Putamen (tissue), 1 donor: ENCODE measurements around the gene ARFGAP3.

Source experiments
- DNase-seq: peaks from one replicate; pipeline ENCODE4 v3.0.0-alpha.2; 2016; ENCODE audit warnings: low spot score

The ARFGAP3 gene

DNA sequence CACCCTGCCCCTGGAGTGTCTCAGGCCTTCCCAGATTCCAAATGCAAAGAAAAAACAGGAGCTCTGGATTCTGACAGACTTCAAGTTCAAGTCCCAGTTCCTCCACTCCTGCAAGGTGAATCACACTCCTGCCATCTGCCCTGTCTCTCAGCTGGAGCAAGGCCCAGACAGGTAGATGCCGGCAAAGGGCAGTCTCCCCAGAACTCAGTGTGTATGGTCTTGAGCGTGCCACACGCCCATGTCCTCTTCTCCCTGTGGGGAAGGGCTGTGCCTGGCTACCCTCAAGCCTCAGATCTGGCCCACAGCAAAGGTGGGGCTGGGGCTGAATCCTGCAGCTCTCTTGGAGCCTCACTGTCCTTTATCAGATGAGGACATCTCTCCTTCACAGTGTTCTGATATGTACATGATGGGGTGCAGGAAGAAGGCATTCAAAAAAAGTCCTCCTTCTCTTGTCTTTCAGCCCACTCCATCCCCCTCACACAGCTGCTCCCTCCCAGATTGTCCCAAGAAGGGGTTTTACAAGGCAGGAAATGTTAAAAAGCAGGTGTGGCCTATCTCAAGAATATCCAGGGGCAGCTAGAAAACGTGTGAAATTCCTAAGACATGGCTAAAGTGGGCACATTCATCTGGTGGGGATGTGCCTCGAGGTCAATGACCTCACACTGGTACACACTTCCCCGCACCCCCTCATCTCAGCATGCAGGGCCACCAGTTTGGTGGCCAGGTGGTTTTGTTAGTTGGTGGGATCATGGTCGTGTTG lies 27.7 kb upstream of the ARFGAP3 start:
- DNase-seq = no peak

DNA sequence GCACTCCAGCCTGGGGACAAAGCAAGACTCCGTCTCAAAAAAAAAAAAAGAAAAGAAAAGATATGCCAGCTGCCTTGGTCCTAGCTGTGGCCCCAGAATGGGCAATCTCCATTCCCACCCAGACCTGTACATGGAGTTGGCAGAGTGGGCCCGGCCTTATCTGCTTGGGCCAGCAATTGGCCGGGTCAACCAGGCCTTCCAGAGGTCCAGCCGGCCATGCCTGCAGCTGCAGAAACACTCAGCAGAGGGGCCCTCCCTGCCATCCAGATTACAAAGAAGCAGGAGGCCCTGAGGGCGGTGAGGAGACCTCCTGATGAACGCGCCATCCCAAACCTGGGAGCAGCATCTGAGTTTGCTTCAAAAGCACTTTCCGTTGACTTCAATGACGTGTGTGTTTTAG lies 26.9 kb upstream of the ARFGAP3 start:
- DNase-seq = no peak

DNA sequence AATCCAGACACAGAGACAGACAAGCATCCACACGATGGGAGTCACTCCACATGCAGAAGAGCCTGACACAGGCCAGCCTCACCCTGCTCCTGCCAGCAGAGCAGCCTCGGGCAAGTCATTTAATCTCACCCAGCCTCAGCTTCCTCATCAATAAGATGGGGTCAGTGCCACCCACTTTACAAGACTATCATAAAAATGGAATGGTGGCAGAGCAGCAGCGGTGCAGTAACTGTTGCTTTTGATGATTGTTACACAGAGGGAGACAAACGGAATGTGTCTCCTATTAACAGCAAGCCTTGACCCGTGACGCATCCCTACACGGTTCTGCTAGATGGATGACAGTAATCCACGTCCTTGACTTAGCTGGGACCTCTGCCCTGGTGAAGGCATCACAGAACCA lies 26.0 kb upstream of the ARFGAP3 start:
- DNase-seq = no peak

DNA sequence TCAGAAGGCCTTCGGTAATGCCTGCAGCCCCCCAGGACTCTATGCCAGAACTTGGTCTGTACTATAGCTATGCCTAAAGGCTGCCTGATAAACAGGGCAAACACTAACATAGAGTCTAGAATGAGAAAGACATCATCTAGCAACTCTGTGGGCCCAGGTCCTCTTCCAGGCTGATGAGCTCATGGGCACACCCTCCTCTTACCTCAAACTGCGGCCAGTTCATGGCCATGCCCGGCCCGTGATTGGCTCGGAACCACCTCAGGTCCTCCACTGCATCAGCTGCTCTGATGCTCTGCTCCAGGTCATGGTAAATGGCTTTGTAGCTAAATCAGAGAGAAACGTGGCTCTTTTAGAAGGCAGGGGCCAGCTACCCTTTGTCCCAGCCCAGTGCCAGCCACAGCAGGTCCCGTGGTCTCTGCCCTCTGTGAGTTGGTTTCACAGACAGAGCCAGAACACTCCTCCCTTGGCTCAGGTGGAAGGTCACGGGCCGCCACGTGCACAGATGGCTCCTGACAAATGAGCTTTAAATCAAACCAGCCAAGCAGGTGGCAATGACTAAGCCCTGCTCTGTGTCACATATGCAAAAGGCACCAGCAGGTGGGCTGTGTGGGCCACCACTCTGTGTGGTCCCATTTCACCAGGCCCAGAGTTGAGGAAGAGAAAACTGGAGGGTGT lies 25.0 kb upstream of the ARFGAP3 start:
- no peak for DNase-seq

DNA sequence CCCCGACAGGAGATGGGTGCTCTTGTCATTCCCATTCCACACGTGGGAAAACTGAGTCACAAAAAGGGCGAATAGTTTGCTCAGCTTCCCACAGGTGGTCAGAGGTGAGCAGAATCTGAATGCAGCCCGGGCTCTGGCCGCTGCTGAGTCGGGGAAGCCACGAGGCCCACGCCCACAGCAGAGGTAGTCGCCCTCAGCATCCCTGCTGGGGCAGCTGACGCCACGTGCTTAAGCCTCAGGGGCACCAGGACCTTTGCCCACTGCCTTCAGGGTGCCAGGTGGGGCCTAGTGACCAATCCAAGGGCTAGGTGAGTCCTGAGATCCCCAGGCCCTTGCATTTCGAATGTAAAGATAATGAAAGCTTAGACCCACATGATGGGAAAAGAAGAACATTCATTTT lies 24.2 kb upstream of the ARFGAP3 start:
- DNase-seq = no peak

DNA sequence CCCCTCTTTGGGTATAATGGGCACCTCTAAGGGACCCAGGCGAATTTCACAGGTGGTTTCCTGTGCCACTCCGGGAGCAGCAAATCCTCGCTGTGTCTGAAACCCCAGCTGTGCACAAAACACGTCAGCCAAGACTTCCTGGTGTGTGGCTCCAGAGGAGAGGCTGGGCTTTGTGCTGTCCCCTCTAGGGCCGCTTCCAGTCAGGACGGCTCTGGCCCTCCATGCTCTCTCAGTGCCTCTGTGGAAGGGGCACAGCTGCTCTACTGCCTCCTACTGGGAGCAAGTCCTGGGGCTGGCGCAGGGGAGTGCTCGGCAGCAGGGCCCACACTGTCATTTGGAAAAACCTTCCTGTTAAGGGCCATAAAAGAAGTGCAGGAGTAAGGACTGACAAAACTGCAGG lies 23.7 kb upstream of the ARFGAP3 start:
- no peak for DNase-seq

DNA sequence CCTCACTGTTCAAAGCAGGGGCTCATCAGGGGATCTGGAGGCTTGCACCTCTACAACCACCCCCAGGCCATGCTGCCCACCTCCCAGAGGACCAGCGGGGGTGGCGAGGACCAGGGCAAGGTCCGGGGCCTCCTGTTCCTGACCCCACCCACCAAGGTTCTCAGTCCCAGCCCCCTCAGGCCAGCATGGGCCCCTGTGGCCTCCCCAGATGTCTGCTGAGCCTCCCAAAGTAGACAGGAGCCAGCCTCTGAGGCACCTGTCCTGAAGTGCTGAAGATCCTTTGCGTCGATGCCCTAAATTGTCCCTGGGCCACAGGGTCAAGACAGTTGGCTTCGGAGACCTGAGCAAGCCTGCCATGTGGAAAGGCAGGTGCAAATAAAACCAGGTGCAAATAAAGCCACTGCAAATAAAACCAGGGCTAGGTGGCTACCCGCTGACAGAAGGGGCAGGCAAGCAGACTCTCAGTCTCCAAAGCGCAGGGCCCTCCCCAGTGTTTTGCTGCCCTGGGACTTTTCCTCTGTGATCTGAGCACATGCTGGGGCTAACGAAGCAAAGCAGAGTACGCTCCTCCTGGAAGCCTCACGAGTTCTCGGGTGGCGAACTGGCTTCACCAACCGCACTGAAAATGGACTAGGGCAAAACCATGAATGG lies 22.4 kb upstream of the ARFGAP3 start:
- no peak for DNase-seq

DNA sequence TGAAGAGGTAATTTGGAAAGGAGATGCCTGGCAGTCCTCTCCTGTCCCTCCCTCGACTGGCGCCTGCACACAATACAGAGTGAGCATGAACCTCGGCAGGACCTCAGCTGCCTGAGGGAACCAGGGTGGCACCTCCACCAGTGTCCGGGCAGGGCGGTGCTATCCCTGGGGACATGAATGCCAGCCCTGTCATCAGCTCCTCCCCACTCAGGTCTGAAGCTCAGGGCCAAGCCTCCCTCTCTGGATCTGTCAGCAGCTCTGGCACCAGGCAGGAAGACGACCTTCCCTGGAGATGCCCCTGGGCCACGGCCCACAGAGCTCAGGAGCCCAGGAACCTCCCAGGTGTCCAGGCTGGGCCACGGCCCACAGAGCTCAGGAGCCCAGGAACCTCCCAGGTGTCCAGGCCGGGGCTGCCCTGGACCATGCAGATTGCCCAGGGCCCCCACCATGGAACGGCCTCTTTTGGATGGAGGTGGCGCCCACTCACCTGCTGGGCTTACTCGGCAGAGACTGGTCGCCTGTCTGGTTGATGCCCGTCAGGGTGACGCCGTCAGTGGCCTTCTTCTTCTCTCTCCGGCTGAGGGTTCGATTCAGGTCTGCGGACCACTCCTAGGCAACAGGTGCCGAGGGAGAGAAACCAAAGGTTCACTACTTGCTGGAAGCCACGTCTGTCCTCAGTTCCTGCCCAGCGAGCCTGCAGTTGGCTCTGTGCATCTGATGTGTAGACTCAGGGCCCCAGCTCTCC lies 21.7 kb upstream of the ARFGAP3 start:
- DNase-seq = no peak

DNA sequence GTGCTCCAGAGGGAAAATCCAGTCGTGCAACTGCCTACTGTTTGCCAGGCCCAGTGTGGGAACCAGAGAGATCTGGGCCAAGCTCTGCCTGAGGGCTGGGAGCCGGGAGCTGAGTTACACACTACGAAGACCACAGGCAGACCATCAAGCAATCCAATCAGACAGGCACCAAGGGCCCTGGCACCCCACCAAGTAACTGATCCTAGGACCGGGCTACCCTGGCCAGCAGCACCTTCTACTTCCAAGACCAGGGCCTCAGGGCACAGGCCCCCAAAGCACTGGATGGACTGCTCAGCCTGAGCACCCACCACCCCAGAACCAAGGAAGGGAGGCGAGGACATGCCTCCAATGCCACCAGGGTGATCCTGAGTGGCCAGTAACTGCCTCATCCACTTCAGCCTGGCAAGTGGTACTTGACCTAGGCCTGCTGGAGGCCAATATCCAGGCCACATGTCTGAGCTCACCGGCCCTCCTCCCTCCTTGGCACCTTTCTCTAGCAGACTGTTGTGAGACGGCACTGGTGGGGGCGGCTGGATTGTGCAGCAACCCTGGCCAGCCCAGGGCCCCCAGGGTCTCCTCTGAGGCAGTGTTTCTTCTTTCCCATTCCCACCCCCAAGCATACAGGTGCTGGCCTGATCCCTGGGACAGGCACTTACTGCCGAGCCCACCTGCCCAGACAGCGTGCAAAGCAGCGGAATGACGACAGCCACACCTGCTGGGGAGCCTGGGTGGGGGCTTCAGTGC lies 20.7 kb upstream of the ARFGAP3 start:
- DNase-seq = no peak

DNA sequence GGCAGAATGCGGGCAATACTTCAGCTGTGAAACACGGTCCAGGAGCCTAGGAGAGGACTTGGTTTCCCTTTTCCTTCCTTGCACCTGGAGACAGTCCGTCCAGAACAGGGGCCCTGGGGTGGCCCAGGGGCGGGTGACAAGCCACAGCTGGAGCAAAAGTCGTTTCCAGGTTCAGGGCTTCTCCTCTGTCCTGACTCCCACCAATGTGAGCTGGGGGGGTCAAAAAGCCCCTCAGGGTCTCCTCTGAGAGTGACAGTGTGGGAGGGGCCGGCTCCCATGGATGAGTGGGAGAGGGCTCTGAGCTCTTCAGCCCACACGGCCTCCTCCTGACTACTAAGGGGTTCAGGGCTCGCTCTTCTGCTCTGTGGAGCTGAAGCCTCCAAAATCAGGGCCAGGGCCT lies 20.1 kb upstream of the ARFGAP3 start:
- no peak for DNase-seq

DNA sequence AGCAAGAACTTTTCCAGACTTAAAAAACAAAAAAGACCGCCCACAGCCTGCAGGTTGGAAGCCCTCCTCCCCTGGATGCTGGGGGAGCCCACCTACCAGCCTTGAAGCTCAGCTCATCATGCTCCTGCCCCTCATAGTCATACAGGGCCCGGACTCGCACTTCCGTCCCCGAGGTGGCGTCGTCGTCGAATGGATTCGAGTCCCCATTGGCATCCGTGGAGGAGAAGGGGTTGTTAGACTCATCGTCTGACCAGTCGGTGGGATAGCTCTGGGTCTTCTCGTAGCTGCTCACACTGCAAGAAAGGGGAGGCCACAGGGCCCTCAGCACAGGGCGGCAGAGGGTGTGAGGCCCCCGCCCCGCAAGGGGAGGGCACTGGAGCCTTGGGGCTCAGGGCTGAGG lies 19.0 kb upstream of the ARFGAP3 start:
- DNase-seq = no peak

DNA sequence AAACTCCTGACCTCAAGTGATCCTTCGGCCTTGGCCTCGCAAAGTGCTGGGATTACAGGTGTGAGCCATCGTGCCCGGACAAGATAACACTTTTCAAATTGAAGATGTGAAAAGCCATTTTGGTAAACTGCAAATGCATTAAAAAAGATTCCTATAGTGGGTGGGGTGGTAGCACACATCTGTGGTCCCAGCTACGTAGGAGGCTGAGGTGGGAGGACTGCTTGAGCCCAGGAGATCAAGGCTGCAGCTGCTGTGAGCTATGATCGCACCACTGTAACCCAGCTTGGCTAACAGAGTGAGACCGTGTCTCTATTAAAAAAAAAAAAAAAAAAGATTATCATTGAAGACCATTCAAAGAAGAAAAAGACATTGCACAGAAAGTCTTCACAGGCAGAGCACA lies 16.9 kb upstream of the ARFGAP3 start:
- no peak for DNase-seq

DNA sequence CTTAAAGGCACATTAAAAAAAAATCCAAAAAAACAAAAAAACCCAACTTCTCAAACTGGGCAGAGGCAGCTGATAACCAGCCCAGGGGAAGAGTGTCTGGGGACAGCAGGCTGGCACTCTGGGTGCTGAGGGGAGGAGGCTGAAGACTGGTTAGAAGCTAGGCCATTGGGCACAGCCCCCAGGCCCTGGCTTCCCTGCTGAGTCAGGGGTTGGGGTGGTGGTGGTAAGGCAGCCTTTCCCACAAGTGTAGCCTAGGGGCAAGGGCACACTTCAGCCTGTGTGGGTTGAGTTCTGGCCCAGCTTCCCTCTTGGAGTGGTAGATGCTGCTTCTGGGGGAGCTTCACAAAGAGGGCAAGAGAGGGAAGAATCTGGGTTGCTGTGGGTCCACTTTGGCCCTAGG lies 16.3 kb upstream of the ARFGAP3 start:
- no peak for DNase-seq

DNA sequence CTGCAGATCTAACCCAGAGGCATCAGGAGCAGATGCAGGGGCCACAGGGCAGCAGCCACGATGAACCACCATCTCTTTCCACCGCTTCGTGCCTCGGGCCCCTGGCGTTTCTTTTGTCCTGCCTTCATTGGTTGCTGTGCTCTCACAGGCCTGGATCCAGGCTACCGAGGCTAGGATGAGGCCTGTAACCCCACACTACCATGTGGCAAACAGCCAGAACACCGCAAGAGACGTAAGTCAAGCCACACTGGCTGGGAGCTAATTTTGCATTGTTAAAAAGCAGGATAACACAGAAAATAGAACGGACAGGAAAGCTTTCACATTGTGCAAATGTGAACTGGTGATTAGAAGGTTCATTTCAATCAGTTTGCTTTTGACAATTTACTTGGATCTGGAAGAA lies 15.7 kb upstream of the ARFGAP3 start:
- DNase-seq = no peak

DNA sequence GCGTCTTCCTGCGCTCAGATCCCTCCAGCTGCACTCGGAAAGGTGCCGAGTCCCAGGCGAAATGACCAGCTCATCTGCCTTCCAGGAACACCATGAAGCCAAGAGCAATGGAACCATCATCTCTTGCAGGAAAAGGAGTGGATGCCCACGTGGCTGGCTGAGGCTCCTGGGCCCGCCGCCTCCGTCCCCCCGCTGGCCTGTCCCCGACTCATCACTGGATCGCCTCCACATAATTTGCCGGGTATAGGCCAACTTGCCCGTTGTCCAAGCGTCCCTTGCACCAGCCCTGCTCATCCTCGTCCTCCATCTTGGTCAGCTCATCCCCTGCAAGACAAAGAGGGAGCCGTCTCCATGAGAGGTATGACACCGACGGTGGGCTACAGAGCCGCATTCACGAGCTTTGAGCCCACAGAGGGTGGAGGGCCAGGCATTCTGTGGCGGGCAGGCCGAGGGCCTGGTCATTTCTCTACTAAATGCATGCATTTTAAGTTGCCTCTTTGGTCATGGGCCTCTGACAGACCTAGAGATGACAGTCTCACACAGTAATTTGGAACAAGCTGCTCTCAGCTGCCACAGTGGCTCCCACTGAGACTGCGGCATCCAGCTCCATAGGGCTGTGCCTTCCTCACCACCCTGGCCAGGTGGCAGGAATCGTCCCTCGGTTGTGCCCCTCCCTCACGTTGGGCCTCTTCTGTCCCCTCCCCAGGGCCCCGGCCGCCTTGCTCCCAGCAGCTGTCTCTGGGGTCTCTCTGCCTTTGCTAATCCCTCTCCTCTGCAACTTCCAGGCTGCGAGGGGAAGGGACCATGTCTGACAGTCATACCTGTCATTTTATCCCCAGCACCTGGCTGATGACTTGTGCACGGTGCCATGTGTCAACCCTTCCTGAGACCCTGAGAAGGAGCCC lies 14.3 kb upstream of the ARFGAP3 start:
- DNase-seq = no peak

DNA sequence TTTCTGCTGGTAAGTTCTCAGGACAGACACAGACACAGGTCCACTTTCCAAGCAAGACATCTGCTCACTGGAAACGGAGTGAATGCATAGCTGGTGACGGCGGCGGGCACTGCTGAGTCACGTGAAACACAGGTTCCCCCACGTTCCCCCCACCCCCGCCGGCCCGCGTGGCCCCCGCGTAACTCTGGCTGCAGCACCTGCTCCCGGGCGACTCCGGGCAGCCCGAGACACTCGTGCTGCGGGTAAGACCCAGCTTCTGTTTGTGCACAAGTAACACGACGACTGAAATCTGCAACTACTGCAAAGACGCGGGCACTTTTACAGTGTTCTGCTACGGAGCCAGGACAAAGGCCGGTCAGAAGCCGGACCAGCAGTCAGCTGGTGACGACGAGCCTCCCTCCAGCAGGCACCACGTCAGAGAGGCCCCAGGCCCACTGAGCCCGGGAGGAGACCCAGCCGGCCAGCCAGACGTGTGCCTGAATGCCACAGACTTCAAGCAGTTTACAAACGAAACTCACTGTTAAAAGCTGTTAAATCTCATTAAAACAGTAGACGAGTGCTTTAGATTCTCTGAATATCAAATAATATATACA lies 12.9 kb upstream of the ARFGAP3 start:
- DNase-seq = no peak

DNA sequence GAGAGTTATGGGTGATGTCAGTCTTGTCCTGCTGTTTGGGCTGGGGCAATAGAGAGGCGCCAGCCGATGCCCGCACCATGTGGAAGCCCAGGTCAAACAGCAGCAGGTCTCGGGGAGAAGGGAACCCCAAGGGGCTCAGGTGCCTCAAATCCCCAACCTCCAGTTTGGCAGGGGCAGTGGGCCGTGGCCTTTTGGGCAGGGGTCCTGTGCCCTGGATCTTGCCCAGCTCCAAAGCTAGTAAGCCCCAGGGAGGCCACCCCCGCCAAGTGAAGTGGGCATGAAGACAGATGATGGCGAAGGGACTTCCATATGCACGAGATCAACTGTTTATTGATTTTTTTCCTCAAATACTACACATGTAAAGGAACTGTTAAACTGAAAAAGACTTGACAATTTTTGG lies 12.4 kb upstream of the ARFGAP3 start:
- DNase-seq = no peak

DNA sequence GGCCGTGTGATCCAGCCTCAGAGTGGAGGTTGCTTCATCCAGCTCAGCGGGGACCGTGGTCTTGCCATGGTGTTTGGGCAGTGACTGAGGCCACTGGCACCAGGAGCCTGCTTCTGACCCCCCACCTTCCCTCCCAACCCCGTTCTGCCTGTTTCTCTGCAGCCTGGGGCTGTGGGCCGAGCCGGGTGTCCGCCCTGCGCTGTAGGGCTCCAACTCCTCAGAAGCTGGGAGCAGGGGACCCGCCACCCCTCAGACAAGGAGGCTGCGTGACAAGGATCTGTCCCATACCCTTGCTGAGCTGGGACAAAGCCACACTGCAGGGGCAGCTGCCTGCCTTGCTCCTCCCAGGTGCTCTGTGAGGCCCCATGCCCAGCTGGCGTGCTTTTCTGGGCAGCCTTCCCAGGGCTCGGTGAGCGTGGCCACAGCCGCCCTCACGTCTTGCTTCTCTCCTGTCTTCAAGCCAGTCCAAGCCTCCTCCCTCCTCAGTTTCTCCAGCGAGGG lies 11.7 kb upstream of the ARFGAP3 start:
- DNase-seq = no peak

DNA sequence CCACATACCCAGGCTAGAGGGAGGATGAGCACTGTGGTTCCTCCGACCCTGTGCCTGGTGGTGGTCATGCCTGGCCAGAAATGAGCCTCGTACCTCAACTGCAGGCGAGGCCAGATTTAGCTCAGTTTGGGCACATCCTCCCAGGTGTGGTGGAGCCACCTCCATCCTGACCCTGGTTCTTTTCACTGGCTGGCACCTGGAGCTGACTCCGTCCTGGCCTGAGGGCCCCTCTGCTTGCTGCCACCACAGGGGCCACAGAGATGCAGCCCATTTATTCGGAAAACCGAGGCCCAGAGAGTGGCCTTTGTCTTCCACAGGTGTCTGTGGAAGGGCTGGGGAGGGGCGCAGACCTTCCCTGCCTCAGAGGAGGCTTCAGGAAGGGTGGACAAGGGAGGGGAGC lies 9.0 kb upstream of the ARFGAP3 start:
- no peak for DNase-seq

DNA sequence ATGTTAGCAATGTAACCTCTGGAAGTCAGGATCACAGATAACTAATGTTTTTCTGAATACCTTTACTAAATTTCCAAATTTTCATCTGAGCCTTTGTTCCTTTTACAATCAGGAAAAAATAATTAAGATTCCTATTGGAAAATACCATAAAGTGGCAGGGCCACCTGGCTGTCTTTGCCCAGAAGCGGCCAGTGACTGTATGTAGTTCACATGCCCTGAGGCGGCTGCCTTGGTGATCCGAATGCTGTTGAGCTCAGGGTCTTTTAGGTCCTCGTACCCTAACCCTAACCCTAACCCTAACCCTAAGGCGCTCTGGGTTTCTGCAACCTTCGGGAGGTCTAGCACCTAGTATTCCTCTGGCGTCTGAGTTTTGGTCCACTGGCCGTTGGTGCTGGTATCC lies 8.5 kb upstream of the ARFGAP3 start:
- DNase-seq = no peak
